ENCODE measurements around the gene SPC25. TPM values are rescaled to one million over a fixed set of nuclear protein-coding genes. Genes with fewer than 3 reads are reported as not detected.

The SPC25 gene
- total RNA-seq (2022; extraction: Qiagen RNA extraction): 15.8 to 21.5 TPM (median 18.6 TPM) in 5 replicates

GRCh38 chr2:168890006-168890782 is at the start of gene SPC25:
Gene SPC25, minus strand, starts transcription at chr2:168890430. Its CDS starts 911 bp downstream, at chr2:168889519.

GRCh38 chr2:168901003-168901402 is 10.8 kb upstream of the SPC25 start, which contains the start of gene G6PC2:
Gene G6PC2, plus strand, starts transcription at chr2:168901291. Its CDS starts 41 bp downstream, at chr2:168901332.

Other genes with a start within 250 kb of the SPC25 start
- gene NOSTRIN, start 87.8 kb downstream of the SPC25 start, total RNA-seq (2022; extraction: Qiagen RNA extraction): 1.8 to 3.1 TPM (median 2.2 TPM) in 5 replicates
- not detected in 5 replicates for gene G6PC2, start 10.9 kb upstream of the SPC25 start, total RNA-seq (2022; extraction: Qiagen RNA extraction)
- gene ABCB11, start 140.9 kb upstream of the SPC25 start, total RNA-seq (2022; extraction: Qiagen RNA extraction): 0.01 TPM in 1 of 5 replicates, not detected in the others
- 2.7 to 4.3 TPM (median 3.4 TPM) in 5 replicates for gene DHRS9, start 179.1 kb upstream of the SPC25 start, total RNA-seq (2022; extraction: Qiagen RNA extraction)